Left renal cortex interstitium (tissue), 4 donors: ENCODE data around the gene TTYH3. TPM values are rescaled to one million over a fixed set of nuclear protein-coding genes. Genes with fewer than 3 reads are reported as not detected.

Source experiments
- polyA plus RNA-seq, 4 donors: library from polyadenylated mRNA; unstranded; fragments of 120-200 nt; gene quantifications; one replicate each; pipeline ENCODE4 v1.2.1, GENCODE V29; 2013; ENCODE audit not compliant: insufficient read length in 4 of 4

The TTYH3 gene
- polyA plus RNA-seq, 4 donors = 74.6 to 151 (median 127) TPM

Other genes with a start within 250 kb of the TTYH3 start
- 10 to 100 TPM in 3 of 4 donors, 1 to 10 TPM in 1; 9.5 to 16.7 (median 13.5) TPM for gene CHST12, start 228.4 kb upstream of the TTYH3 start, polyA plus RNA-seq
- gene GRIFIN, start 155.6 kb upstream of the TTYH3 start, polyA plus RNA-seq = under 1 TPM in 2 of 4 donors, not detected in 2; 0.31 to 0.32 TPM
- gene LFNG, start 112.2 kb upstream of the TTYH3 start, polyA plus RNA-seq = 10 to 100 TPM; 27.0 to 44.4 (median 38.0) TPM
- 10 to 100 TPM; 22.8 to 44.1 (median 36.6) TPM for gene BRAT1, start 76.5 kb upstream of the TTYH3 start, polyA plus RNA-seq
- 10 to 100 TPM; 20.2 to 30.3 (median 22.2) TPM for gene IQCE, start 73.0 kb upstream of the TTYH3 start, polyA plus RNA-seq
- gene AMZ1, start 56.2 kb downstream of the TTYH3 start, polyA plus RNA-seq = under 1 TPM; 0.11 to 0.59 (median 0.22) TPM
- gene GNA12, start 212.3 kb downstream of the TTYH3 start, polyA plus RNA-seq = 10 to 100 TPM; 37.8 to 50.1 (median 42.3) TPM